ENCODE data around the gene MAGEA9B.

DNA sequence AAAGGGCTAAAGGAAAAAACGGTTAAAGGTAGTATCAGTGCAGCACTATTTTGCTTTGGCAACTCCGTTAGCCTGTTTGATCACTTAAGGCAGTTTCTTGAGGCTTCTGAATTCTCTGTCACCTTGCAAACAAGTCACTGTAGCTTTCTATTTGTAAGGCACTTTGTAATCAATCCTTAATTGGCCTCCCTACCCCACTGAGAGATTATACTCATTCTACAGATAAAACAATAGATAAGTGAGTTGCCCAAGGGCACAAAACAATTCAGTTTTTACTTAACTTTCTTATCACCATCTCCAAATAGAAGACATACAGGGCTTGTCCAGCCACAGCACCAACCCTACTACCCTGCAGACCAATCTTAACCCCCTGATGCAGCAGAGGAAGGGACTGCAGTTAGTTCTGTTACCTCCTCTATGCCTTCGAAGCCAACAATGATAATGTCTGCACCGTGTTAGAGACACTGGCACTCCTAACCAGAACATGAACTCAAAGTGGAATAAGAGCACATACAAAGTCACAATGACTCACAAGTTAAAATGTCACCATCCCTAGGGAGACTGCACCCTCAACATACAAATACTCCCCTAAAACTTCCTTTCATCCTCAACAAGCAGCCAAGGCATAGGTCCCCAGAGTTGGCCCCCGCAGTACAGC, 42.6 kb upstream of the MAGEA9B start:
- TF ChIP-seq, protein P1, sequence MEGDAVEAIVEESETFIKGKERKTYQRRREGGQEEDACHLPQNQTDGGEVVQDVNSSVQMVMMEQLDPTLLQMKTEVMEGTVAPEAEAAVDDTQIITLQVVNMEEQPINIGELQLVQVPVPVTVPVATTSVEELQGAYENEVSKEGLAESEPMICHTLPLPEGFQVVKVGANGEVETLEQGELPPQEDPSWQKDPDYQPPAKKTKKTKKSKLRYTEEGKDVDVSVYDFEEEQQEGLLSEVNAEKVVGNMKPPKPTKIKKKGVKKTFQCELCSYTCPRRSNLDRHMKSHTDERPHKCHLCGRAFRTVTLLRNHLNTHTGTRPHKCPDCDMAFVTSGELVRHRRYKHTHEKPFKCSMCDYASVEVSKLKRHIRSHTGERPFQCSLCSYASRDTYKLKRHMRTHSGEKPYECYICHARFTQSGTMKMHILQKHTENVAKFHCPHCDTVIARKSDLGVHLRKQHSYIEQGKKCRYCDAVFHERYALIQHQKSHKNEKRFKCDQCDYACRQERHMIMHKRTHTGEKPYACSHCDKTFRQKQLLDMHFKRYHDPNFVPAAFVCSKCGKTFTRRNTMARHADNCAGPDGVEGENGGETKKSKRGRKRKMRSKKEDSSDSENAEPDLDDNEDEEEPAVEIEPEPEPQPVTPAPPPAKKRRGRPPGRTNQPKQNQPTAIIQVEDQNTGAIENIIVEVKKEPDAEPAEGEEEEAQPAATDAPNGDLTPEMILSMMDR (IDR thresholded peaks at IDR 0.05) = no peak
- no peak for TF ChIP-seq POLR2A (IDR thresholded peaks at IDR 0.05; ENCODE audit: low read depth)
